ENCODE data around the gene CHN2.

The CHN2 gene

GRCh38 chr7:29184599-29184998, 10.0 kb upstream of the CHN2 start:
- DNase-seq (ENCODE audit: insufficient read length, low spot score): no peak
- FAIRE-seq: no peak
- TF ChIP-seq POLR2A (IDR thresholded peaks at IDR 0.05; ENCODE audit: low read depth, low read length) (no peak), POLR2AphosphoS5 (IDR thresholded peaks at IDR 0.05; ENCODE audit: low read depth, low read length) (no peak), TAF1 (IDR thresholded peaks at IDR 0.05; ENCODE audit: low read depth, low read length) (no peak), POU2F2 (IDR thresholded peaks at IDR 0.05; ENCODE audit: low read depth, low read length) (no peak), PAX5 (IDR thresholded peaks at IDR 0.05; ENCODE audit: insufficient read depth, low read length, severe bottlenecking) (no peak), SPI1 (IDR thresholded peaks at IDR 0.05; ENCODE audit: low read depth, low read length) (no peak)

GRCh38 chr7:29185613-29186012, 9.0 kb upstream of the CHN2 start:
- TF ChIP-seq SPI1 (IDR thresholded peaks at IDR 0.05; ENCODE audit: low read depth, low read length) (no peak), TAF1 (IDR thresholded peaks at IDR 0.05; ENCODE audit: low read depth, low read length) (no peak), POLR2A (IDR thresholded peaks at IDR 0.05; ENCODE audit: low read depth, low read length) (no peak), POU2F2 (IDR thresholded peaks at IDR 0.05; ENCODE audit: low read depth, low read length) (no peak), PAX5 (IDR thresholded peaks at IDR 0.05; ENCODE audit: insufficient read depth, low read length, severe bottlenecking) (no peak), POLR2AphosphoS5 (IDR thresholded peaks at IDR 0.05; ENCODE audit: low read depth, low read length) (no peak)
- FAIRE-seq (no peak), DNase-seq (ENCODE audit: insufficient read length, low spot score) (no peak)

GRCh38 chr7:29189743-29190201, 4.8 kb upstream of the CHN2 start:
- FAIRE-seq (peak; percentile 56), DNase-seq (ENCODE audit: insufficient read length, low spot score) (peak; percentile 32)

GRCh38 chr7:29190349-29191045, 4.1 kb upstream of the CHN2 start:
- FAIRE-seq (no peak), DNase-seq (ENCODE audit: insufficient read length, low spot score) (no peak)
- no peak for TF ChIP-seq POLR2AphosphoS5 (IDR thresholded peaks at IDR 0.05; ENCODE audit: low read depth, low read length)
- no peak for TF ChIP-seq PAX5 (IDR thresholded peaks at IDR 0.05; ENCODE audit: insufficient read depth, low read length, severe bottlenecking)
- no peak for TF ChIP-seq TAF1 (IDR thresholded peaks at IDR 0.05; ENCODE audit: low read depth, low read length)
- TF ChIP-seq POU2F2 (IDR thresholded peaks at IDR 0.05; ENCODE audit: low read depth, low read length): no peak
- no peak for TF ChIP-seq SPI1 (IDR thresholded peaks at IDR 0.05; ENCODE audit: low read depth, low read length)
- no peak for TF ChIP-seq POLR2A (IDR thresholded peaks at IDR 0.05; ENCODE audit: low read depth, low read length)

More at GRCh38 chr7:29189743-29190201, 4.8 kb upstream of the CHN2 start:
- TF ChIP-seq POU2F2 (IDR thresholded peaks at IDR 0.05; ENCODE audit: low read depth, low read length) (no peak), TAF1 (IDR thresholded peaks at IDR 0.05; ENCODE audit: low read depth, low read length) (no peak), PAX5 (IDR thresholded peaks at IDR 0.05; ENCODE audit: insufficient read depth, low read length, severe bottlenecking) (no peak), POLR2AphosphoS5 (IDR thresholded peaks at IDR 0.05; ENCODE audit: low read depth, low read length) (no peak), SPI1 (IDR thresholded peaks at IDR 0.05; ENCODE audit: low read depth, low read length) (no peak), POLR2A (IDR thresholded peaks at IDR 0.05; ENCODE audit: low read depth, low read length) (no peak)

- DNase-seq (ENCODE audit: insufficient read length, low spot score) (no peak), FAIRE-seq (no peak)
- TF ChIP-seq POLR2A (IDR thresholded peaks at IDR 0.05; ENCODE audit: low read depth, low read length) (no peak), TAF1 (IDR thresholded peaks at IDR 0.05; ENCODE audit: low read depth, low read length) (no peak), POLR2AphosphoS5 (IDR thresholded peaks at IDR 0.05; ENCODE audit: low read depth, low read length) (no peak), PAX5 (IDR thresholded peaks at IDR 0.05; ENCODE audit: insufficient read depth, low read length, severe bottlenecking) (no peak), SPI1 (IDR thresholded peaks at IDR 0.05; ENCODE audit: low read depth, low read length) (no peak), POU2F2 (IDR thresholded peaks at IDR 0.05; ENCODE audit: low read depth, low read length) (no peak)
Measured at GRCh38 chr7:29192323-29192722, 2.3 kb upstream of the CHN2 start.

- DNase-seq (ENCODE audit: insufficient read length, low spot score) (no peak), FAIRE-seq (no peak)
- TF ChIP-seq POLR2A (IDR thresholded peaks at IDR 0.05; ENCODE audit: low read depth, low read length): no peak
- no peak for TF ChIP-seq POLR2AphosphoS5 (IDR thresholded peaks at IDR 0.05; ENCODE audit: low read depth, low read length)
- no peak for TF ChIP-seq SPI1 (IDR thresholded peaks at IDR 0.05; ENCODE audit: low read depth, low read length)
- TF ChIP-seq PAX5 (IDR thresholded peaks at IDR 0.05; ENCODE audit: insufficient read depth, low read length, severe bottlenecking): no peak
- no peak for TF ChIP-seq TAF1 (IDR thresholded peaks at IDR 0.05; ENCODE audit: low read depth, low read length)
- TF ChIP-seq POU2F2 (IDR thresholded peaks at IDR 0.05; ENCODE audit: low read depth, low read length): no peak
Measured at GRCh38 chr7:29192811-29193210, 1.8 kb upstream of the CHN2 start.

- DNase-seq (ENCODE audit: insufficient read length, low spot score) (no peak), FAIRE-seq (no peak)
- TF ChIP-seq POLR2AphosphoS5 (IDR thresholded peaks at IDR 0.05; ENCODE audit: low read depth, low read length) (no peak), POLR2A (IDR thresholded peaks at IDR 0.05; ENCODE audit: low read depth, low read length) (no peak), POU2F2 (IDR thresholded peaks at IDR 0.05; ENCODE audit: low read depth, low read length) (no peak), TAF1 (IDR thresholded peaks at IDR 0.05; ENCODE audit: low read depth, low read length) (no peak), SPI1 (IDR thresholded peaks at IDR 0.05; ENCODE audit: low read depth, low read length) (no peak), PAX5 (IDR thresholded peaks at IDR 0.05; ENCODE audit: insufficient read depth, low read length, severe bottlenecking) (no peak)
Measured at GRCh38 chr7:29193316-29194205, 1.0 kb upstream of the CHN2 start.

- no peak for FAIRE-seq
- TF ChIP-seq PAX5 (IDR thresholded peaks at IDR 0.05; ENCODE audit: insufficient read depth, low read length, severe bottlenecking) (no peak), POLR2AphosphoS5 (IDR thresholded peaks at IDR 0.05; ENCODE audit: low read depth, low read length) (no peak), TAF1 (IDR thresholded peaks at IDR 0.05; ENCODE audit: low read depth, low read length) (no peak), POLR2A (IDR thresholded peaks at IDR 0.05; ENCODE audit: low read depth, low read length) (no peak), SPI1 (IDR thresholded peaks at IDR 0.05; ENCODE audit: low read depth, low read length) (no peak), POU2F2 (IDR thresholded peaks at IDR 0.05; ENCODE audit: low read depth, low read length) (no peak)
- no peak for DNase-seq (ENCODE audit: insufficient read length, low spot score)
Measured at GRCh38 chr7:29194206-29194593, 375 bp upstream of the CHN2 start.

GRCh38 chr7:29196191-29196590, 1.6 kb downstream of the CHN2 start:
- no peak for FAIRE-seq
- no peak for DNase-seq (ENCODE audit: insufficient read length, low spot score)
- TF ChIP-seq SPI1 (IDR thresholded peaks at IDR 0.05; ENCODE audit: low read depth, low read length): no peak
- no peak for TF ChIP-seq TAF1 (IDR thresholded peaks at IDR 0.05; ENCODE audit: low read depth, low read length)
- no peak for TF ChIP-seq PAX5 (IDR thresholded peaks at IDR 0.05; ENCODE audit: insufficient read depth, low read length, severe bottlenecking)
- no peak for TF ChIP-seq POU2F2 (IDR thresholded peaks at IDR 0.05; ENCODE audit: low read depth, low read length)
- TF ChIP-seq POLR2AphosphoS5 (IDR thresholded peaks at IDR 0.05; ENCODE audit: low read depth, low read length): no peak
- TF ChIP-seq POLR2A (IDR thresholded peaks at IDR 0.05; ENCODE audit: low read depth, low read length): no peak
